ENCODE data around the gene KLHL25. TPM values are rescaled to one million over a fixed set of nuclear protein-coding genes. Genes with fewer than 3 reads are reported as not detected.

The KLHL25 gene
- total and polyA plus RNA-seq, 2 of the 13 experiments (the other 11 are each of a cell fraction or from before 2014, with no cell fraction given): 3.7 to 8.2 TPM

GRCh38 chr15:85725019-85725418 is 69.7 kb downstream of the KLHL25 start:
- Histone ChIP-seq H3K9me3 (ENCODE audit: low read length) (no peaks in the 10 kb centered on the region), H2AFZ (ENCODE audit: low read length) (no peak overlapping the region), H3K4me3 (replicated peaks in 1 of 3; ENCODE audit: insufficient read depth in 1 of 3, low read depth in 2 of 3, low read length in 3 of 3) (no peak overlapping the region), H3K4me1 (ENCODE audit: insufficient read depth, low read length) (no peaks in the 10 kb centered on the region), H4K20me1 (ENCODE audit: insufficient read depth, low read length) (no peaks in the 10 kb centered on the region), H3K27ac (ENCODE audit: extremely low read length, insufficient read depth, low read length) (no peak overlapping the region), H3K4me2 (ENCODE audit: low read depth, low read length) (no peak overlapping the region), H3K27me3 (ENCODE audit: control insufficient read depth in 1 of 2, insufficient read depth in 2 of 2, low read length in 2 of 2) (no peaks in the 10 kb centered on the region), H3K79me2 (ENCODE audit: insufficient read depth, low read length) (no peaks in the 10 kb centered on the region), H3K9ac (ENCODE audit: insufficient read depth, low read depth, low read length) (no peak overlapping the region), H3K36me3 (replicated peaks in 1 of 2; ENCODE audit: control insufficient read depth in 1 of 2, insufficient read depth in 2 of 2, low read length in 2 of 2) (peaks cover 13 to 45% of the 10 kb centered on the region in 2 experiments)
- POLR2A ChIA-PET: no interaction called here
- no peak for DNase-seq (ENCODE audit: low spot score)
- intact Hi-C loops (cut with micrococcal nuclease; ENCODE audit: unreplicated experiment) (no loop called here), in situ Hi-C loops (cut with HindIII; ENCODE audit: extremely low pct_ligation_motif_present, low pct_unique_long_range_greater_than_20kb) (loop anchor here (5.0 kb wide), 1 partner anchor 107 kb away; no protein-coding TSS in a partner anchor)
- ATAC-seq: no peak
- TF ChIP-seq ZNF274 (CRISPR knock-in tag; IDR thresholded peaks at IDR 0.05): no peak
- no peak for FAIRE-seq
- CTCF ChIA-PET (ENCODE audit: low intra/inter-chr PET ratio, low total read pairs): no interaction called here
- no TSS peak for BruUV-seq (replicated peaks)
- 97% methylated on average over 3 of the region's 3 CpGs for WGBS (ENCODE audit: low lambda C conversion rate)

- FAIRE-seq (no peak), DNase-seq (ENCODE audit: low spot score) (no peak), ATAC-seq (no peak)
- Histone ChIP-seq H3K27ac (ENCODE audit: extremely low read length, insufficient read depth, low read length) (no peak overlapping the region), H2AFZ (ENCODE audit: low read length) (no peak overlapping the region), H3K27me3 (ENCODE audit: control insufficient read depth in 1 of 2, insufficient read depth in 2 of 2, low read length in 2 of 2) (no peaks in the 10 kb centered on the region), H3K4me1 (ENCODE audit: insufficient read depth, low read length) (no peaks in the 10 kb centered on the region), H4K20me1 (ENCODE audit: insufficient read depth, low read length) (no peaks in the 10 kb centered on the region), H3K36me3 (replicated peaks in 1 of 2; ENCODE audit: control insufficient read depth in 1 of 2, insufficient read depth in 2 of 2, low read length in 2 of 2) (peaks cover 13 to 53% of the 10 kb centered on the region in 2 experiments), H3K9me3 (ENCODE audit: low read length) (no peaks in the 10 kb centered on the region), H3K4me2 (ENCODE audit: low read depth, low read length) (no peak overlapping the region), H3K9ac (ENCODE audit: insufficient read depth, low read depth, low read length) (no peak overlapping the region), H3K79me2 (ENCODE audit: insufficient read depth, low read length) (no peaks in the 10 kb centered on the region), H3K4me3 (replicated peaks in 1 of 3; ENCODE audit: insufficient read depth in 1 of 3, low read depth in 2 of 3, low read length in 3 of 3) (no peak overlapping the region)
- intact Hi-C loops (cut with micrococcal nuclease; ENCODE audit: unreplicated experiment): no loop called here
- POLR2A ChIA-PET: no interaction called here
- BruUV-seq (replicated peaks): no TSS peak
- in situ Hi-C loops (cut with HindIII; ENCODE audit: extremely low pct_ligation_motif_present, low pct_unique_long_range_greater_than_20kb): loop anchor here (25.0 kb wide), 1 partner anchor 437 kb away; no protein-coding TSS in a partner anchor
- TF ChIP-seq ZSCAN29 (CRISPR knock-in tag; conservative IDR thresholded peaks at IDR 0.05) (no peak), ZFY (CRISPR knock-in tag; IDR thresholded peaks at IDR 0.05) (no peak)
- WGBS (ENCODE audit: low lambda C conversion rate): 76% methylated on average over 10 of the region's 10 CpGs
- CTCF ChIA-PET (ENCODE audit: low intra/inter-chr PET ratio, low total read pairs): no interaction called here
These were observed 70.5 kb downstream of the KLHL25 start for GRCh38 chr15:85723960-85724945.

Data from HepG2 (cell line).